Activated naive CD4-positive, alpha-beta T cell treated with anti-CD3 and anti-CD28 coated beads, Interleukin-2, amount 50 U/mL, for 72 hours (primary cell): Measurements from ENCODE around the gene CAMK1D. TPM values are rescaled to one million over a fixed set of nuclear protein-coding genes. Genes with fewer than 3 reads are reported as not detected.
A peak's percentile ranks its signal among the peaks of the same experiment; 100 is the strongest.

ENCODE experiments used
- ATAC-seq, 2 donors: fragments of 150-1000 bp; cut with Tn5 transposase; 2 replicates each; pipeline ENCODE4 v1.10.0; 2021; ENCODE audit warnings: mild to moderate bottlenecking in 2 of 2, moderate library complexity in 2 of 2
- DNase-seq, 2 donors: peaks; one replicate each; pipeline ENCODE4 v3.0.0; 2021 to 2022; ENCODE audit warnings: low spot score in 2 of 2
- H3K27ac Mint-ChIP-seq, 2 donors: one replicate each; pipeline ENCODE4 v1.8.0; 2022; ENCODE audit warnings: mild to moderate bottlenecking in 2 of 2, mixed read lengths in 2 of 2
- H3K36me3 Mint-ChIP-seq, 2 donors: one replicate each; pipeline ENCODE4 v1.8.0; 2022; ENCODE audit warnings: mixed read lengths in 2 of 2
- H3K9me3 Mint-ChIP-seq, 2 donors: one replicate each; pipeline ENCODE4 v1.8.0; 2022; ENCODE audit warnings: mixed read lengths in 2 of 2
- total RNA-seq, 2 donors: library from RNA; stranded (reverse); gene quantifications; one replicate each; pipeline ENCODE4 v1.2.3, GENCODE V29; 2022

The CAMK1D gene
- total RNA-seq, 2 donors from 2014 or later = 1.1 to 13.0 TPM

DNA sequence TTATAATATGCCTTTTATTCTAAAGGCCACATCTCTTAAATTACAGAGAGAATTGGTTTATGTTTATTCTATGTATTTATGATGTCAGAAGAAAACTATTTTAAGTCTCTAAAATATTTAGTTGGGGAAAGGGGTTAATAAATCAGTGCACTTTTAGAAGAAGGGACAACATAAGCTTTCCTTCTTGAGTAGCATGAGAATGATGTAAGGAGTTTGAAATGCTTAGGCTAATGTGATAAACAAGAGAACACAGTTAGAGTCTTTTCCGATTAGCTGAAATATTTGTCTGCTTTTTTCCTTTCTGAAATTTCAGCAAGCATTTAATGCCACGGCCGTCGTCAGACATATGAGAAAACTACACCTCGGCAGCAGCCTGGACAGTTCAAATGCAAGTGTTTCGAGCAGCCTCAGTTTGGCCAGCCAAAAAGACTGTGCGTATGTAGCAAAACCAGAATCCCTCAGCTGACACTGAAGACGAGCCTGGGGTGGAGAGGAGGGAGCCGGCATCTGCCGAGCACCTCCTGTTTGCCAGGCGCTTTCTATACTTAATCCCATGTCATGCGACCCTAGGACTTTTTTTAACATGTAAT, 476.0 kb downstream of the CAMK1D start:
- Mint-ChIP-seq H3K9me3 (no peaks in the 10 kb centered on the region), H3K27ac (no peak overlapping the region), H3K36me3 (peaks cover 0 to 6% of the 10 kb centered on the region in 2 donors)
- ATAC-seq (no peak), DNase-seq (no peak)

DNA sequence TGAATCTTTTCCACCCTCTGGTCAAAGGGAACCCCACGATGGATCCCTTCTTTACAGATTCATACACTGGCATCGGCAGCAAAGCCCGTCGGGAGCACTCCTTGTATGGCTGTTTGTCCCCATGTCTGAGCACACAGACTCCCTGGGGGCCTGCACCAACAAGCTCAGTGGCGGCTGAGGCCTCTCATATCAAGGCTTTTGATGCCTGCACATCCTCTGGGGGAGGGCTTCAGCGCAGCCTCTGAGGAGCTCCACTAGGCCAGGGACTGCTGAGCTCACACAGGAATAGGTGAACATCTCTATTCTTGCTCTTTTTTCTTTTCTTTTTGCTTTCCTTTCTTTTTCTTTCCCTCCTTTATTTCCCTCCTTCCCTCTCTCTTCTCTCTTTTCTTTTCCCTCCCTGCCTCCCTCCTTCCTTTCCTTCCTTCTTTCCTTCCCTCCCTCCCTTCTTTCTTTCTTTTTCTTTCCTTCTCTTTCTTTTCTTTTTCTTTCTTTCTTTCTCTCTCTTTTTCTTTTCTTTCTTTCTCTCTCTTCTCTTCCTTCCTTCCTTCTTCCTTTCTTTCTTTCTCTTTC, 477.5 kb downstream of the CAMK1D start:
- Mint-ChIP-seq H3K9me3 (no peaks in the 10 kb centered on the region), H3K27ac (peak overlapping the region; percentile 26 to 36), H3K36me3 (peaks cover 0 to 6% of the 10 kb centered on the region in 2 donors)
- ATAC-seq (no peak), DNase-seq (no peak)

DNA sequence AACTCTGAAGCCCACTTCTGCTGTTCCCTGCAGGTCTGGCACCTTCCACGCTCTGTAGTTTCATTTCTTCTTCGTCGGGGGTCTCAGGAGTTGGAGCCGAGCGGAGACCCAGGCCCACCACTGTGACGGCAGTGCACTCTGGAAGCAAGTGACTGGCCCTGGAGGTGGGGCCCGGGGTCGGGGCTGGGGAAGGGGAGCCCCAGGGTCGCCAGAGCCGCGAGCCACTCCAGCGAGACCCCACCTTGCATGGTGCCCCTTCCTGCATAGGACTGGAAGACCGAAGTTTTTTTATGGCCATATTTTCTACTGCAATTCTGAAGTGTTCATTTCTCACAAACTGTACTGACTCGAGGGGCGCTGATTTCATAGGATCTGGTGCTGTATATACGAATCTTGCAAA, 479.4 kb downstream of the CAMK1D start:
- Mint-ChIP-seq H3K9me3 (no peaks in the 10 kb centered on the region), H3K36me3 (peaks cover 0 to 6% of the 10 kb centered on the region in 2 donors), H3K27ac (no peak overlapping the region)
- DNase-seq = no peak
- ATAC-seq = no peak

DNA sequence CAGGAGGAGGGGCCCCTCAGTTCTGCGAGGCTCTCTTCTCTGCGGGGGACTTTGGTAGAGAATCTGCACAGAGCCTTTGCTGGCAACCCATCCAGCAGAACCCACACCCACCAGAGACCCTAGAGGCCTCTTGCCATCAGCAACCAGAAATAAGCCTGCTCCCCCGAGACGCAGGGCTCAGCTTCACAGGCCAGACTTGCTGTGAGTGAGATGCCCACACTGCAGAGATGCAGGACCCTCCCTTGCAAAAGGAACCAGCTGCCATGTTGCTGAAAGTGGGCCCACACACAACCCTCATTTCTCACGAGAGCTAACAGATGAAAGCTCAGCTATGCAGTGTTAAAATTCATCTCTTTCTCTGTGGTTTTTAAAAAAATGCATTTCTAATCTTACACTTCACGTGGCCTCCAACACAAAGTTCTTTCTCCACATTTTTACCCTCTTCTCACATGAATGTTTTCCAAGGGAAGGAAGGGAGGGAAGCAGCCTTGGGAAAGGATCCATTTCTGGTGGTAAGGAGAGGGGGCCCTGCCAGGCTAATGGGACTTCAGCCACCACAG, 480.6 kb downstream of the CAMK1D start:
- ATAC-seq (no peak), DNase-seq (no peak)
- H3K9me3 Mint-ChIP-seq = no peaks in the 10 kb centered on the region
- peaks cover 0 to 6% of the 10 kb centered on the region in 2 donors for H3K36me3 Mint-ChIP-seq
- H3K27ac Mint-ChIP-seq = peak overlapping the region in 1 of 2 donors; percentile 55

DNA sequence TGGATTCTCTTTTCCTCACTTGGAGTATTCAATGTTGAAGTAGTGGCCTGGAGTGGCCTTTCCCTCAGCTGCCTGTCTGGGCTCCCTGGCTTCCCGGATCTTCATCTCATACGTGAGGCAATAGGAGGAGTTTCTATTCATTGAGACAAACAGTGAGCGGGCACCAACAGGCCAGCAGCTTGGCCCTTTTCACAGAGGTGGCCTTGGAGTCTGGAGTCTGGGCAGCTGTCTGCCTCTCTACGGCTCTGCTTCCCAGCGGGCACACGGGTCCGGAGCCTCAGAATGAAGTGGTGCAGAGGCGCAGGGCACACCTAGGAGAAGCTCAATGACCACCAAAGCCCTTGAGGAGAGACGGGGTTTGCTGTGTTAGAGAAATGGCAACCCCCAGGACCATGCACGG, 482.7 kb downstream of the CAMK1D start:
- no peak overlapping the region for H3K27ac Mint-ChIP-seq
- no peaks in the 10 kb centered on the region for H3K9me3 Mint-ChIP-seq
- peaks cover 0 to 6% of the 10 kb centered on the region in 2 donors for H3K36me3 Mint-ChIP-seq
- no peak for DNase-seq
- no peak for ATAC-seq

DNA sequence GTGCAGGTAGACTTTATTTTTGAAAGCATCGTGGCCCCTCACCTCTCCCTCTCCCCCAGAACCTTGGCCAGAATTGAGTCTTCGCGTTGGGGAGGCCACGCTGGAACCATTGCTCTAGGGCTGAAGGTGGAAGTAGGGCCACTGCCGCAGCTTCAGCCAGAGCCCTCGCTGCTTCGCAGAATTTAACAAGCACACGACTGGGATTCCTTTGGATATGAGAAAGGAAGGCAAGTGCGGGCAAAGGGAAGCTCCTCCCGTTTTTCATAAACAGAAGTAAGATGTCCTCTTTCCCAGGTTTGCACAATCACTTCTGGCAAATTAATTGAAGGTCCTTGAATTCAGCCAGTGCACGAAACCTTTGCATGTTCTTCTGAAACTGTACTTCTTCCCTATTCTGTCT, 484.1 kb downstream of the CAMK1D start:
- DNase-seq = no peak
- ATAC-seq = no peak
- Mint-ChIP-seq H3K9me3 (no peaks in the 10 kb centered on the region), H3K36me3 (no peaks in the 10 kb centered on the region), H3K27ac (no peak overlapping the region)

DNA sequence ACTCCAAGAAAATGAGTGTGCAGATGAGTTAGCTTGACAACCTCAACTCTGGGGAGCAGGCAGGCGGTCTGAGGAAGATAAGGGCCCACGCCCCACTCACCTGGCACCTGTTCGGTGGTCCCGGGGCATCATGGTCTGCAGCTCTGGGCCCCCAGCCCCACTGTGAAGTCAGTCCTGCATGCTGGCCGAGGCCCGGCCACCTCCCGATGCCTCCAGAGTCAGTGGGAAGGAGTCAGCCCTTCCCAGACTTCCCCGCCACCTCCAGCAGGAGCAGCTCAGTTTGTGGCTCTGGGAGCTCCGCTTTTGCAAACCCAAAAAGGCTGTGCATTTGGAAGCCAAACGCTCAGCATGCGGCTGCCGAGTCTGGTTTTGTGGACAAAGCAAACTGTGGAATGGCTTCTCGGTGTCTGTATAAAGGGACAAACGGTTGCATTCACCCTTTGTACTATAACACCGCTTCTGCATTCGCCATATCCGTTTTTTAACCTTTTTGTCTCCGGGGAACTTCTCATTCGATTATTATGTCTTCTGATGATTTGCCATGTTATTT, 484.8 kb downstream of the CAMK1D start:
- H3K36me3 Mint-ChIP-seq = no peaks in the 10 kb centered on the region
- H3K9me3 Mint-ChIP-seq = no peaks in the 10 kb centered on the region
- ATAC-seq = no peak

DNA sequence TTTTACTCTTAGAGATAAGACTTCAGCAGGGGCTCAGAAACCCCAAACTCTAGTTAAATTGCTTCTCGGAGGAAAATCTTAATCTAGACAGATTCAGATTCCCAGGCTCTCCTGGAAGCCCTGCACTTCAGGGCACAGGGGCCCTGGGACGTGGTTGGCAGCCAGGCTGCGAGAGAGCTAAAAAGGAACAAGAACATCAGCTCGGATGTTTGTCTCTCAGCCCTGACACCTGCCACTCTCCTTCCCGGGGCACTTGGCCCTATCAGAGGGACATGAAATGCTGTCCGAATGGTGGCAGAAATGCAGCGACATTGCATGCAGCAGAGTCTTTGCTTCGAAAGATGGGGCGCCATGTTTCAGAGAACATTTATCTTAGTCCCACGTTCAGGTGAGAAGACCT, 485.4 kb downstream of the CAMK1D start:
- ATAC-seq (no peak), DNase-seq (no peak)
- no peak overlapping the region for H3K27ac Mint-ChIP-seq
- no peaks in the 10 kb centered on the region for H3K9me3 Mint-ChIP-seq
- no peaks in the 10 kb centered on the region for H3K36me3 Mint-ChIP-seq

More for the DNA sequence above, 484.8 kb downstream of the CAMK1D start:
- H3K27ac Mint-ChIP-seq = no peak overlapping the region
- no peak for DNase-seq

DNA sequence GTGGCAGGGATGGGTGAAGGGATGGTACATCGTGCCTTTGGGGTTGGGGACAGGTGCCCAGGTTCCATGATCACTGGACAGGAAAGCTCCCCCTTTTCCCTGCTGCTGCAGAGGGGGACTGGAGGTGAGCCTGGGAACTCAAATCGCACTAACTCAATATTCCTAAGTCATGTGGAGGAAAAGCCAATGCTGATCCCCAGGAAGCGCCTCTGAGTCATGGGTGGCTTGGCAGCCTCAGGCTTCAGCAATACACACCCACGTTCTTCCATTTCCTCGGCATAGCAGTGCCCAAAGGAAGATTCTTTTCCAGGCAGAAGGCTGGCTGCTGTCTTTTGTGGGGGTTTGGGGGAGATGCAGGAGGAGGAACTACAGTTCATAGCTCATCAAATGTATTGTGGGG, 486.4 kb downstream of the CAMK1D start:
- ATAC-seq (no peak), DNase-seq (no peak)
- Mint-ChIP-seq H3K36me3 (no peaks in the 10 kb centered on the region), H3K9me3 (no peaks in the 10 kb centered on the region), H3K27ac (no peak overlapping the region)

DNA sequence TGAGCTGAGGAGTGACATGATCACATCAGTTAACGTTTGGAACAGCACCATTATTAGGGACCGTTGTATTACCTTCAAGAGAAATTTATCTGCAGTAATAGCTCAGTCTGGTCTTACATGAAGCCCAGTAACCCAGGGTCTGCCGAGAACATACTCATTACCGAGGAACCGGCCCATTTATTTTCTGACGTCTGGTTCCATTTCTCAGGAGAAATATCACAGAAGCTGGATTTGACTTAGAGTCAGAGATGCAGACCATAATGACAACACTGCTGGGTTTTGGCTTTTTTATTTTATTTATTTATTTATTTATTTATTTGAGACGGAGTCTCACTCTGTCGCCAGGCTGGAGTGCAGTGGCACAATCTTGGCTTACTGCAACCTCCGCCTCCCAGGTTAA, 489.0 kb downstream of the CAMK1D start:
- Mint-ChIP-seq H3K27ac (no peak overlapping the region), H3K36me3 (no peaks in the 10 kb centered on the region), H3K9me3 (no peaks in the 10 kb centered on the region)
- ATAC-seq (no peak), DNase-seq (no peak)

DNA sequence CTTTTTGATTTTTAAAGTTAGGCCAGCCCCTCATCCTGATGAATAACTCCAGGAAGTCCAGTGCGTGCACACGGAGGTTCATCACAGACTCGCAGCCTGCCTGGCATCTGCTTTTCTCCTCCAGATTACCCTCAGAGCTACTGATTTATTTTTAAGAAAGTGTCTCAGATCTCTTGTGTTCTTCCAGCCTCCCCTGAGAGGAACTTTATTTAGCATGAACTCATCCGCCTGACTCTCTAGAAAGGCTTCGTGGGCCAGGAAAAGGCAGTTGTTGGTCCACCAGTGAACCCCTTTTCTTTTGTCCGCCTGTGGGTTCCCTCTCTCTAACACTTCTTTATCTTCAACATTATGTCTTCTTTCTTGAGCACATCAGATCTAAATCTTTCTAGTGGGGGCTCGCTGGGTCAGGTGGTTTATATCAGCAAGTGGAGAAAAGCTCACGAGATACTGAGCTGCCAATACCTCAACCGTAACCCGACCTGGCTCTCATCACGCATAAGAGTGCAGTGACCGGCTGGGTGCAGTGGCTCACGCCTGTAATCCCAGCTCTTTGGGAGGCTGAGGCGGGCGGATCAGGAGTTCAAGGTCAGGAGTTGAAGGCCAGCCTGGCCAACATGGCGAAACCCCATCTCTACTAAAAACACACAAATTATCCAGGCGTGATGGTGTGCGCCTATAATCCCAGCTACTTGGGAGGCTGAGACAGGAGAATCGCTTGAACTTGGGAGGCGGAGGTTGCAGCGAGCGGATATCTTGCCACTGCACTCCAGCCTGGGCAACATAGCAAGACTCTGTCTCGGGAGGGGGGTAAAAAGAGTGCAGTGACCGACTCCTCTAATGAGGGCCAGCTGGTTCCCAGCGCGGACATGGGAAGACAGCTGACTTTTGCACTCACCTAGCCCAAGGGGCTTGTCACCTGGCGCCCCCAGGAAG, 489.9 kb downstream of the CAMK1D start:
- ATAC-seq (no peak), DNase-seq (no peak)
- no peaks in the 10 kb centered on the region for H3K9me3 Mint-ChIP-seq
- no peaks in the 10 kb centered on the region for H3K36me3 Mint-ChIP-seq
- no peak overlapping the region for H3K27ac Mint-ChIP-seq

DNA sequence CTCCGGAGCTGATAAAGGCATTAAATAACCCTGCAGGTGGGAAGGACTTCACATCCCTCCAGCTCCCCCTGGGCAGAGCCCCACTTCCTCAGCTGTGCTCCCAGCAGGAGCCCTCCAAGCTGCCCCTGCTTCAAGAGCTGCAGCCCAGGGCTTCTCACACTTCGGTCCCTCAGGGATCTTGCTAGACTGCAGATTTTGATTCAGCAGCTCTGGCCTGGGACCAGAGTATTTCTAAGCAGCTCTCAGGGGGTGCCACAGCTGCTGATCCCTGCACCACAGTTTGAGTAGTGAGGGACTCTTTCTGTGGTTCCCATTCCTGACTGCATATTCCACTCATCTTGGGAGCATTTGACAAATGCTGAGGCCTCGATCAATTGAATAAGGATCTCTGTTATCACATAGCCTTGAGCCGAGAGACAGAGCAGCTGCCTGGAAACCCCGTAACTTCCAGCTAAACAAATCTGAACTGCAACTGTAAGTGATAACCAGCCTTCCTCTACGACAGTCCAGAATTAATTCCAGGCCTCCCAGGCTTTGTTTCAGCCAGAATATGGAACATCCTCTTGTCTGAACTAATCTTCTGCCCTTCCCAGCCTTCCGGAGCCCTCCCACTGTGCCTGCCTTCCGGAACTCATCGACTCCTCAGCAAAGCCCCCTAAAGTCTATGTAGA, 490.7 kb downstream of the CAMK1D start:
- Mint-ChIP-seq H3K36me3 (no peaks in the 10 kb centered on the region), H3K27ac (peak overlapping the region in 1 of 2 donors; percentile 39), H3K9me3 (no peaks in the 10 kb centered on the region)
- ATAC-seq = no peak
- no peak for DNase-seq

DNA sequence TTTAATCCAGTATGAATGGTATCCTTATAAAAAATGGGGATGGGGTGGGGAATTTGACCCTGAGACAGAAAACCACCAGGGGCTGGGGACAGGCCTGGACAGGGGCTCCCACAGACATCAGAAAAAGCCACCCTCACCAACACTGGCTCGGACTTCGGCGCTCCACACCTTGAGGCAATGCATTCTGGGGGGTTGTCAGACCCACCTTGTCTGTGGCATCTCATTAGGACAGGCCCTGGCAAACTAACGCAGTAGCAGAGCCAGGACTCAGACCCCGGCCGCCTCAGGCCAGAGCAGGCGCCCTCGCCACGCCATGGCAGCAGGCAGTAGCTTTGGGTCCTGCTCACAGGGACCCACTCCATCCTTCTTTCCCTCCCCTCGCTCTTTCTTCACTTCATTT, 492.1 kb downstream of the CAMK1D start:
- Mint-ChIP-seq H3K36me3 (no peaks in the 10 kb centered on the region), H3K27ac (no peak overlapping the region), H3K9me3 (no peaks in the 10 kb centered on the region)
- no peak for ATAC-seq
- DNase-seq = no peak

DNA sequence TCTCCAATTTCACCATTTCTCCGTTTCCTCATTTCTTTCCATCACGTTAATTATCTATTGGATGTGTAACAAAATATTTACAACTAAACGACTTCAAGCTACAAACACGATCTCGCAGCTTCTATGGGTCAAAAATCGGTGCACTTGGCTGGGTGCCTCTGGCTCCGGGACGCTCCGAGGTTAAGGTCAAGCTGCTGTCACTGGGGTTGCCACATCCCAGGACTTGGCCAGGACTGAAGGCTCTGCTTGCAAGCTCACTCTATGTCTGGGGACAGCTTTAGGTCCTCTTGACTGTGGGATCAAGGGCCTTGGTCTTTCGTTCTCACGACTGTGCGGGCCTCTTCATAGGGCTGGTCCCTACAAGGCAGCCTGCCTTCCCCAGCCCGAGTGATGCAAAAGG, 492.5 kb downstream of the CAMK1D start:
- Mint-ChIP-seq H3K9me3 (no peaks in the 10 kb centered on the region), H3K27ac (no peak overlapping the region), H3K36me3 (no peaks in the 10 kb centered on the region)
- DNase-seq = no peak
- no peak for ATAC-seq

DNA sequence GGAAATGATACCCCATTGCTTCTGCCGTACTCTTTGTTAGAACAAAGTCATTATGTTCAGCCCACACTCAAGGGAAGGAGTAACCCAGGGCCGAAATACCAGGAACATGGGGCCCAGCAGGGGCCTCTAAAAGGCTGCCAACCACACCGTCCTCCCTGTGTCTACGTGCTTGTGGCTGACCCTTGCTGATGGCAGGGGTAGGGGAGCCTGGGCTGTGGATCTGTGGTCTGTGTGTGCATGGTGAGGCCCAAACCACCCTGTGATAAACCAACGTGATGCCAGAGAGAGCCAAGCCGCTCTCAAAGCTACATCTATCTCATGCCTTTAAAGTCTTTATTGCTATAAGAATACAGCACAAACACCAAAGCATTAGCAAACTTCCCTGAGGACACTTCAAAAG, 493.0 kb downstream of the CAMK1D start:
- Mint-ChIP-seq H3K27ac (no peak overlapping the region), H3K36me3 (no peaks in the 10 kb centered on the region), H3K9me3 (no peaks in the 10 kb centered on the region)
- DNase-seq = no peak
- ATAC-seq = no peak

DNA sequence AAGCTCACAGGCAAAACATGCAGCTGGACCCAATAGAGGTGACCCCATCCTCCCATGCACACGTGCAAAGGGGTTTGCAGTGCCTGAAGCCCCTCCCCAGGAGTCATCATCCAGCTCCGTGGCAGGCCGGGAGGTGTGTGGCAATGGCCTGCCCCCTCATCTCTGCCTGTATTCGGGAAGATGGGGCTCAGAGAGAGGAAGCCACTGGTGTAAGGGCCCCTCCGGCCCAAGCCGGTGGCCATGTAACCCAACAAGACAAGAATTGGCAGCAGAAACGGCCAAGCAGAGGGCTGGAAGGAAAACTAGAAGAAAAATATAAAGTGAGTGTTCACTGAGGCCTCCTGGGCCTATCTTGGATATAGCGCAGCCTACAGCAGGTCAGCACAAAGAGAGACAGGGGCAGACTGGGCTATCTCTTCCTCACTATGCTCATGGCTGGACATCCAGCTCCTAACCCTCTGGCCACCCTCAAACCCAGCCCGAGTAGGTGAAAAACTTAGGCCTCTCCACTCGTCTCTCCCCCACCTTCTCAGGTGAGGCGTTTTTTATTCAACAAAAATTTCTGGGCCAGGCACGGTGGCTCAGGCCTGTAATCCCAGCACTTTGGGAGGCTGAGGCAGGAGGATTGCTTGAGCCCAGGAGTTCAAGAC, 494.1 kb downstream of the CAMK1D start:
- ATAC-seq (no peak), DNase-seq (no peak)
- Mint-ChIP-seq H3K27ac (no peak overlapping the region), H3K36me3 (no peaks in the 10 kb centered on the region), H3K9me3 (no peaks in the 10 kb centered on the region)
